Esophagus squamous epithelium (tissue), 5 donors: ENCODE data around the gene EPB41L4A. TPM values are rescaled to one million over a fixed set of nuclear protein-coding genes. Genes with fewer than 3 reads are reported as not detected.

ENCODE experiments used
- DNase-seq: peaks from one replicate; lab custom pipeline; 2025; lab: John Stamatoyannopoulos, UW
- H3K27ac ChIP-seq, 4 donors: fragments of 200-600 bp; sonication (generic); one replicate each; pipeline ENCODE4 v1.5.1; 2016 to 2019; ENCODE audit warnings: mild to moderate bottlenecking in 1 of 4
- H3K27me3 ChIP-seq, 4 donors: fragments of 200-600 bp; sonication (generic); 1 replicate in 3 of 4; 2 replicates in 1 of 4; pipeline versions ENCODE4 v1.5.1 to v1.6.0; 2017 to 2021; ENCODE audit warnings: antibody characterized with exemption in 1 of 4
- H3K36me3 ChIP-seq, 3 donors: fragments of 200-600 bp; sonication (generic); one replicate each; pipeline ENCODE4 v1.5.1; 2016 to 2019
- H3K4me1 ChIP-seq, 3 donors: fragments of 200-600 bp; sonication (generic); one replicate each; pipeline ENCODE4 v1.5.1; 2017 to 2019
- H3K4me3 ChIP-seq, 4 donors: fragments of 200-600 bp; sonication (generic); 1 replicate in 3 of 4; 2 replicates in 1 of 4; pipeline ENCODE4 v1.5.1; 2016 to 2019; ENCODE audit warnings: mild to moderate bottlenecking in 2 of 4, moderate library complexity in 1 of 4
- H3K9me3 ChIP-seq, 3 donors: fragments of 200-600 bp; sonication (generic); one replicate each; pipeline ENCODE4 v1.5.1; 2016 to 2019
- CTCF ChIP-seq, 6 experiments: fragments of 450-650 bp in 4 of 6; fragments of 200-600 bp in 2 of 6; sonication (generic) in 2 of 6; IDR thresholded peaks; one replicate each; pipeline ENCODE4 v1.5.1; 2016 to 2019; ENCODE audit warnings: antibody characterized with exemption in 6 of 6, mild to moderate bottlenecking in 4 of 6, moderate library complexity in 4 of 6
- POLR2A ChIP-seq, 4 donors: fragments of 450-650 bp; IDR thresholded peaks; one replicate each; pipeline ENCODE4 v1.6.1; 2017; ENCODE audit warnings: antibody characterized with exemption in 4 of 4, mild to moderate bottlenecking in 4 of 4, moderate library complexity in 3 of 4
- WGBS, 2 donors: methylation state at CpG; one replicate each; pipeline ENCODE4 v1.1.5; 2018; 5-methylcytosine and 5-hydroxymethylcytosine counted together
- intact Hi-C: fragments of 100-400 bp; cut with DNase I; formaldehyde crosslinking; loops from one replicate; pipeline ENCODE4 v1.15.0; 2022
- total RNA-seq, 4 donors: library from RNA; depleted of rRNA; stranded (reverse); fragments of >200 nt; gene quantifications; one replicate each; pipeline ENCODE4 v1.1.0, GENCODE V29; 2016
- donor health status: DM: yes; HTN: yes; CAD: no.

Gene EPB41L4A
- total RNA-seq, 4 donors from 2014 or later: 18.9 to 25.9 (median 20.7) TPM

DNA sequence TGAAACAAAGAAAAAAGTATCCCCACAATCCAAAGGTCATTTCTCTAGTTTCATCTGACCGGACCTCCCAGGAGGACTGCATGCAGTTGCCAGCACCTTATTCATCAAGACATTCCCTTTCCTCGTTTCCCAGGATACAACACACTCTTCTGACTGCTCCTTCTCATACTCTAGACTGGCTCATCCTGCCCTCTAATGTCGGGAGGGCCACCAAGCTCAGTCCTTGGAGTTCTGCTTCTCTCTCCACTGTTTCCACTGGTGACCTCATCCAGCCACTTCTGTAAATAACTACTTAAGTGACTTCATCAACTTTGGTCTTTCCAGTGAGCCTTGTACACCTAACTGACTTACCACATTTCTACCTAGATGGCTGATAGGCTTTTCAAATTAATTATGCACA is 179.1 kb downstream of the EPB41L4A start:
- peaks cover 0 to 35% (median 0%) of the 10 kb centered on the region in 3 donors for H3K36me3 ChIP-seq
- no peaks in the 10 kb centered on the region for H3K4me1 ChIP-seq
- H3K4me3 ChIP-seq: no peak overlapping the region
- H3K9me3 ChIP-seq: no peaks in the 10 kb centered on the region
- no peak for DNase-seq
- H3K27me3 ChIP-seq: no peaks in the 10 kb centered on the region
- no peak overlapping the region for H3K27ac ChIP-seq
- intact Hi-C loops: no loop called here
- WGBS, 2 donors: 61 to 67% methylated on average over 3 of the region's 3 CpGs
- TF ChIP-seq POLR2A (IDR thresholded peaks at IDR 0.05) (no peak), CTCF (IDR thresholded peaks at IDR 0.05) (no peak)

GRCh38 chr5:112238473-112238872 is 180.6 kb downstream of the EPB41L4A start:
- Histone ChIP-seq H3K36me3 (peaks cover 0 to 33% (median 0%) of the 10 kb centered on the region in 3 donors), H3K27ac (no peak overlapping the region), H3K27me3 (no peaks in the 10 kb centered on the region), H3K9me3 (no peaks in the 10 kb centered on the region), H3K4me3 (no peak overlapping the region), H3K4me1 (no peaks in the 10 kb centered on the region)
- no peak for TF ChIP-seq CTCF (IDR thresholded peaks at IDR 0.05)
- no peak for TF ChIP-seq POLR2A (IDR thresholded peaks at IDR 0.05)
- DNase-seq: no peak
- intact Hi-C loops: no loop called here

DNA sequence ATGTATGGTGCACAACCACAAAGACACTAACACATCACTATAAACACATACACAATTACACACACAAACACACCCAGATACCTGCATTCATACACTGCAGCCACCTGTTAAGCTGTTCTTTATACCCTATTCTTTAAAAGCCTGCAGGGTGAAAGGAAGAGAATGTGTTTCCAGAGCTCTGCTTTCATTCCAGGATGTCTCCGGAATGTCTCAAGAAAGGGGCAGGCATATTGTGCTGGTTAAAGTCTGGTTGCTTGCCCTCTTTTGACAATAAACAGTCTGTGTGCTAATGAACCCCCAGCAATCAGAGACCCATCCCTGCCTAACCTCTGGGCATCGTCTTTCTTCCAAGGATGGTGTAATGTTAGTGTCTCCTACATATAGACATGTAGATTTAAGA is 181.6 kb downstream of the EPB41L4A start:
- H3K4me1 ChIP-seq: peaks cover 0 to 7% (median 0%) of the 10 kb centered on the region in 3 donors
- no peak overlapping the region for H3K27ac ChIP-seq
- DNase-seq: no peak
- TF ChIP-seq CTCF (IDR thresholded peaks at IDR 0.05) (no peak), POLR2A (IDR thresholded peaks at IDR 0.05) (no peak)
- H3K9me3 ChIP-seq: no peaks in the 10 kb centered on the region
- peaks cover 0 to 34% (median 0%) of the 10 kb centered on the region in 3 donors for H3K36me3 ChIP-seq
- no peak overlapping the region for H3K4me3 ChIP-seq
- 83 to 90% methylated on average over 2 of the region's 2 CpGs for WGBS, 2 donors
- H3K27me3 ChIP-seq: no peaks in the 10 kb centered on the region
- intact Hi-C loops: no loop called here

GRCh38 chr5:112234000-112234399 is 185.1 kb downstream of the EPB41L4A start:
- H3K36me3 ChIP-seq: peaks cover 0 to 17% (median 0%) of the 10 kb centered on the region in 3 donors
- intact Hi-C loops: no loop called here
- no peak overlapping the region for H3K4me3 ChIP-seq
- peaks cover 0 to 22% (median 2%) of the 10 kb centered on the region in 3 donors for H3K4me1 ChIP-seq
- no peaks in the 10 kb centered on the region for H3K9me3 ChIP-seq
- no peaks in the 10 kb centered on the region for H3K27me3 ChIP-seq
- WGBS, 2 donors: 85 to 88% methylated on average over 1 of the region's 1 CpG
- TF ChIP-seq POLR2A (IDR thresholded peaks at IDR 0.05): no peak
- no peak for TF ChIP-seq CTCF (IDR thresholded peaks at IDR 0.05)
- DNase-seq: no peak
- no peak overlapping the region for H3K27ac ChIP-seq

DNA sequence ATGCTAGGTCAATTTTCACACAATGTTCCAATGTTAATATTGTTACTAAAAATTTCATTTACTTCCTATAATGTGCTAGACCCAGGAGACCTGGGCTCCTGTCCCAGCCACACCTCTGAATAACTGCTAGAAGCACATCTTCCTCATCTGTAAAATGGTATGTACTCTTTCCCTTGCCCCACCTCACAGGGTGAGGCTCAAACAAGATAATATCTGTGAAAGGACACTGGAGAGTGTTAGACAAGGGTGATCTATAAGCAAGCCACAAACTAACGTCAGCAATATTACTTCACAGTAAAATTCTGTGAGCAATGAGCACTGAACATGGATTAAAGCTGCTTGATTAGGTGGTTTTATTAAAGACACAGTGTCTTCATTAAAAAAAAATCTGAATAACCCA is 186.4 kb downstream of the EPB41L4A start:
- H3K4me1 ChIP-seq: peaks cover 7 to 35% (median 15%) of the 10 kb centered on the region in 3 donors
- no peak overlapping the region for H3K4me3 ChIP-seq
- 8 to 29% methylated on average over 1 of the region's 1 CpG for WGBS, 2 donors
- DNase-seq: no peak
- intact Hi-C loops: no loop called here
- H3K27ac ChIP-seq: peak overlapping the region; percentile 8 to 71 (median 58)
- no peaks in the 10 kb centered on the region for H3K27me3 ChIP-seq
- TF ChIP-seq CTCF (IDR thresholded peaks at IDR 0.05): no peak
- TF ChIP-seq POLR2A (IDR thresholded peaks at IDR 0.05): no peak
- H3K36me3 ChIP-seq: peaks cover 0 to 17% (median 0%) of the 10 kb centered on the region in 3 donors
- H3K9me3 ChIP-seq: no peaks in the 10 kb centered on the region
